HG02678 (cell line): Measurements from ENCODE around the gene TTC7B.
"Not testable (repeated sequence)": the region's sequence is repeated elsewhere in the genome, so short reads cannot be mapped to it uniquely, and the experiment has no call there.

Experiments
- ATAC-seq: cut with Tn5 transposase; IDR thresholded peaks from one replicate; pipeline ENCODE4 v1.9.1; 2021; ENCODE audit warnings: mild to moderate bottlenecking, moderate library complexity; ENCODE audit not compliant: unreplicated experiment

TTC7B gene

GRCh38 chr14:90536511-90537191, 279.6 kb downstream of the TTC7B start:
- no peak for ATAC-seq

- ATAC-seq, result no peak
These were observed 280.1 kb downstream of the TTC7B start for GRCh38 chr14:90536092-90536491.

GRCh38 chr14:90535556-90536090, 280.6 kb downstream of the TTC7B start:
- ATAC-seq, result no peak

- ATAC-seq, result no peak
These were observed 281.2 kb downstream of the TTC7B start for GRCh38 chr14:90534838-90535555.

GRCh38 chr14:90534091-90534837, 282.0 kb downstream of the TTC7B start:
- no peak for ATAC-seq

- no peak for ATAC-seq
These were observed 282.6 kb downstream of the TTC7B start for GRCh38 chr14:90533591-90534021.

GRCh38 chr14:90532826-90533525, 283.3 kb downstream of the TTC7B start:
- no peak for ATAC-seq

- ATAC-seq, result no peak
These were observed 284.7 kb downstream of the TTC7B start for GRCh38 chr14:90531497-90531896.

- ATAC-seq, result no peak
These were observed 285.7 kb downstream of the TTC7B start for GRCh38 chr14:90530523-90530922.

- no peak for ATAC-seq
These were observed 288.3 kb downstream of the TTC7B start for GRCh38 chr14:90527978-90528377.

GRCh38 chr14:90526536-90526935, 289.7 kb downstream of the TTC7B start:
- ATAC-seq, result not testable (repeated sequence)

- not testable (repeated sequence) for ATAC-seq
These were observed 290.7 kb downstream of the TTC7B start for GRCh38 chr14:90525353-90526028.

GRCh38 chr14:90523961-90524875, 292.0 kb downstream of the TTC7B start:
- ATAC-seq, result no peak

GRCh38 chr14:90523544-90523943, 292.7 kb downstream of the TTC7B start:
- ATAC-seq, result no peak

GRCh38 chr14:90522571-90523191, 293.5 kb downstream of the TTC7B start:
- no peak for ATAC-seq

GRCh38 chr14:90521930-90522483, 294.2 kb downstream of the TTC7B start:
- no peak for ATAC-seq

GRCh38 chr14:90521084-90521929, 294.9 kb downstream of the TTC7B start:
- ATAC-seq, result no peak

- ATAC-seq, result no peak
These were observed 295.9 kb downstream of the TTC7B start for GRCh38 chr14:90520326-90520725.
